ENCODE results near the gene ACTR5.

GRCh38 chr20:38812182-38812581 lies 63.9 kb downstream of the ACTR5 start:
- no peak for TF ChIP-seq EZH2 (IDR thresholded peaks at IDR 0.05; ENCODE audit: borderline replicate concordance, low read depth, low read length, severe bottlenecking)
- no peak for TF ChIP-seq CTCF (IDR thresholded peaks at IDR 0.05; ENCODE audit: extremely low read depth in 1 of 2, insufficient read depth in 1 of 2, low read depth in 1 of 2, low read length in 2 of 2)
